Neural progenitor cell (in vitro differentiated cells): ENCODE data around the gene IGF2.

Experiments
- EZH2 ChIP-seq: fragments of 200-600 bp; sonication (generic); IDR thresholded peaks from 2 replicates; pipeline ENCODE4 v1.6.1; 2017; ENCODE audit warnings: antibody characterized with exemption, mild to moderate bottlenecking, moderate library complexity
- EZH2phosphoT487 ChIP-seq: fragments of 200-600 bp; sonication (generic); IDR thresholded peaks from 2 replicates; pipeline ENCODE4 v1.6.1; 2017; ENCODE audit warnings: antibody characterized with exemption
- TF ChIP-seq, protein P1 (sequence below): fragments of 200-600 bp; sonication (generic); IDR thresholded peaks from 2 replicates; pipeline ENCODE4 v1.5.1; 2017; ENCODE audit warnings: antibody characterized with exemption, mild to moderate bottlenecking

DNA sequence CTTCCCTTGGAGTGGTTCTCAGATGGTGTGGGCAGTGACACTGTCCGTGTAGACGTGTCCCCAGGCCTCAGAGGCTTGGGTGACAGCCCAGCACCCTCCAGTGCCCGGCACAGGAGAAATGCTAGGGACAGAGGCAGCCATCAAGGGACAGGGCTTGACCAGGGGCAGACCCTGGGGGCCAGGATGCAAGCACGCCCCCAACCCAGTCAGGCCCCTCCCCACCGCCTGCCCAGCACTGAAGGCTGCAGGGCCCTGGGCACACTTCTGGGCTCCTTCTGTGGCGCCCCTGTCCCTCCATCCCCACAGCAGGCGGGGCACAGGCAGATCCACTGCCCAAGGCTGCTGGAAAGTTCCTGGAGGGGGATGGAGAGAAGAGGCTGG, 11.1 kb downstream of the IGF2 start:
- TF ChIP-seq, protein P1, sequence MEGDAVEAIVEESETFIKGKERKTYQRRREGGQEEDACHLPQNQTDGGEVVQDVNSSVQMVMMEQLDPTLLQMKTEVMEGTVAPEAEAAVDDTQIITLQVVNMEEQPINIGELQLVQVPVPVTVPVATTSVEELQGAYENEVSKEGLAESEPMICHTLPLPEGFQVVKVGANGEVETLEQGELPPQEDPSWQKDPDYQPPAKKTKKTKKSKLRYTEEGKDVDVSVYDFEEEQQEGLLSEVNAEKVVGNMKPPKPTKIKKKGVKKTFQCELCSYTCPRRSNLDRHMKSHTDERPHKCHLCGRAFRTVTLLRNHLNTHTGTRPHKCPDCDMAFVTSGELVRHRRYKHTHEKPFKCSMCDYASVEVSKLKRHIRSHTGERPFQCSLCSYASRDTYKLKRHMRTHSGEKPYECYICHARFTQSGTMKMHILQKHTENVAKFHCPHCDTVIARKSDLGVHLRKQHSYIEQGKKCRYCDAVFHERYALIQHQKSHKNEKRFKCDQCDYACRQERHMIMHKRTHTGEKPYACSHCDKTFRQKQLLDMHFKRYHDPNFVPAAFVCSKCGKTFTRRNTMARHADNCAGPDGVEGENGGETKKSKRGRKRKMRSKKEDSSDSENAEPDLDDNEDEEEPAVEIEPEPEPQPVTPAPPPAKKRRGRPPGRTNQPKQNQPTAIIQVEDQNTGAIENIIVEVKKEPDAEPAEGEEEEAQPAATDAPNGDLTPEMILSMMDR = no peak
- TF ChIP-seq EZH2 (no peak), EZH2phosphoT487 (no peak)
